ENCODE data around the gene OLFM4.

GRCh38 chr13:53068585-53069520, 40.2 kb downstream of the OLFM4 start:
- TF ChIP-seq CTCF (IDR thresholded peaks at IDR 0.05) (no peak), POLR2A (IDR thresholded peaks at IDR 0.05) (no peak)

Measured in esophagus squamous epithelium (tissue), 4 donors.